OCI-LY3 (cell line): Measurements from ENCODE around the gene ERBB4.

Experiments used
- H2AFZ ChIP-seq: fragments of 200-600, 300-600 bp; shearing (Covaris generic); 2 replicates; pipeline ENCODE4 v1.6.0; 2014; ENCODE audit warnings: antibody characterized with exemption, low read depth, low read length
- H3K27ac ChIP-seq: fragments of 200-600, 300-600 bp; sonication (generic); 2 replicates; pipeline ENCODE4 v1.5.1; 2014; ENCODE audit warnings: mild to moderate bottlenecking, low read length, moderate library complexity, mixed read lengths
- H3K27me3 ChIP-seq: fragments of 200-600, 300-600 bp; sonication (generic); 2 replicates; pipeline ENCODE4 v1.6.1; 2014; ENCODE audit warnings: low read depth, low read length, mixed read lengths
- H3K36me3 ChIP-seq: fragments of 200-600, 300-600 bp; sonication (generic); replicated peaks from 2 replicates; pipeline ENCODE3; 2014; ENCODE audit warnings: low read depth, low read length, mixed read lengths
- H3K4me1 ChIP-seq: fragments of 300-600, 200-600 bp; sonication (generic); 2 replicates; pipeline ENCODE4 v1.6.1; 2014; ENCODE audit warnings: low read length, mixed read lengths
- H3K4me2 ChIP-seq: fragments of 200-600, 300-600 bp; sonication (generic); 2 replicates; pipeline ENCODE4 v1.6.1; 2014; ENCODE audit warnings: low read length, mixed read lengths
- H3K4me3 ChIP-seq: fragments of 300-600, 200-600 bp; sonication (generic); 2 replicates; pipeline ENCODE4 v1.5.1; 2014; ENCODE audit warnings: antibody characterized with exemption, mild to moderate bottlenecking, low read length, moderate library complexity
- H3K79me2 ChIP-seq: fragments of 300-600, 200-600 bp; shearing (Covaris generic); 2 replicates; pipeline ENCODE4 v1.6.1; 2014; ENCODE audit warnings: mild to moderate bottlenecking, low read length, mixed read lengths
- H3K9ac ChIP-seq: fragments of 300-600, 200-600 bp; shearing (Covaris generic); 2 replicates; pipeline ENCODE4 v1.6.0; 2014; ENCODE audit warnings: mild to moderate bottlenecking, low read length, moderate library complexity
- H3K9me3 ChIP-seq: fragments of 200-600, 300-600 bp; shearing (Covaris generic); 2 replicates; pipeline ENCODE4 v1.6.1; 2014; ENCODE audit warnings: low read length, mixed read lengths; ENCODE audit not compliant: insufficient read depth
- H4K20me1 ChIP-seq: fragments of 200-600, 300-600 bp; sonication (generic); 2 replicates; pipeline ENCODE4 v1.6.1; 2016; ENCODE audit warnings: low read length, mixed read lengths; ENCODE audit not compliant: insufficient read depth
- EZH2phosphoT487 ChIP-seq: fragments of 200-600 bp; shearing (Covaris generic); IDR thresholded peaks from 2 replicates; pipeline ENCODE4 v1.6.1; 2018; ENCODE audit warnings: antibody characterized with exemption, mixed run types, low read depth
- TF ChIP-seq, protein P1 (sequence below): fragments of 200-600, 300-600 bp; sonication (generic); IDR thresholded peaks from 2 replicates; pipeline ENCODE4 v1.5.1; 2014; ENCODE audit warnings: antibody characterized with exemption, low read length, low read depth

ERBB4 gene

DNA sequence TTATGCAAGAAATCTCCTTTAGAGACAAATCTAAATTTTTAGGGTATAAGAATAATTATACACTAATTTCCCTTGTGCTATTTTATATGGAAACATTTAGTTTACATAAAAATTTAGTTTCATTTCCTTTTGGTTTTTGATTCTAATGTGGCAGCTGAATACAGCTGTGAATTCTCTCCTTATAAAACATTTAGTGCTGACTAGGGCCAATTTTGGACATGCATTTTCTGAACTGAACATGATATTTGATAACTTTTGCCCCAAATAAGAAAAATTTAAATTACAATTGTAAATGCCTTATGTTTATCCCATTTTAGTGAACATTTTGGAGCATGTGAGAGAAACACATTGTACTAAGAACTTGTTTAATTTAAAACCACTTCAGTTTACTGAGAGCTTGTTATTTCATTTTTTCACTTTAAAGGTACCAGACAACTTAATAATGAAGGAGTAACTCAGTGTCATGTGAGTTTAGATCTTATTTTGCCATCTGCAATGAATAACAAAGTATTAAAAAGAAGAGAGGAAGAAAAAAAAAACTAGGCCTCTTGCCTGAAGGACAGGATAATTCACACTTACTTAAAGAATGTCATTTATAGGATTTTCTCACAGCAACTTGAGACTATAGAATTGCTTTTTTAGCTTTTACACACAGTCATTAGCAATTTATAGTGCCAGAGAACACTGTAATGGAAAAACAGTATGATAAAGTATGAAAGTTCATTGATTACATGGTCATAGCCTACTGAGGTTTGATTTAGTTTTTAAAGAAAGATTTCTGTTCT lies 209.7 kb downstream of the ERBB4 start:
- H4K20me1 ChIP-seq = no peaks in the 10 kb centered on the region
- no peak overlapping the region for H3K4me3 ChIP-seq
- H3K9ac ChIP-seq = no peak overlapping the region
- no peaks in the 10 kb centered on the region for H3K9me3 ChIP-seq
- no peak overlapping the region for H3K27ac ChIP-seq
- H3K36me3 ChIP-seq = no peaks in the 10 kb centered on the region
- no peaks in the 10 kb centered on the region for H3K4me1 ChIP-seq
- TF ChIP-seq, protein P1, sequence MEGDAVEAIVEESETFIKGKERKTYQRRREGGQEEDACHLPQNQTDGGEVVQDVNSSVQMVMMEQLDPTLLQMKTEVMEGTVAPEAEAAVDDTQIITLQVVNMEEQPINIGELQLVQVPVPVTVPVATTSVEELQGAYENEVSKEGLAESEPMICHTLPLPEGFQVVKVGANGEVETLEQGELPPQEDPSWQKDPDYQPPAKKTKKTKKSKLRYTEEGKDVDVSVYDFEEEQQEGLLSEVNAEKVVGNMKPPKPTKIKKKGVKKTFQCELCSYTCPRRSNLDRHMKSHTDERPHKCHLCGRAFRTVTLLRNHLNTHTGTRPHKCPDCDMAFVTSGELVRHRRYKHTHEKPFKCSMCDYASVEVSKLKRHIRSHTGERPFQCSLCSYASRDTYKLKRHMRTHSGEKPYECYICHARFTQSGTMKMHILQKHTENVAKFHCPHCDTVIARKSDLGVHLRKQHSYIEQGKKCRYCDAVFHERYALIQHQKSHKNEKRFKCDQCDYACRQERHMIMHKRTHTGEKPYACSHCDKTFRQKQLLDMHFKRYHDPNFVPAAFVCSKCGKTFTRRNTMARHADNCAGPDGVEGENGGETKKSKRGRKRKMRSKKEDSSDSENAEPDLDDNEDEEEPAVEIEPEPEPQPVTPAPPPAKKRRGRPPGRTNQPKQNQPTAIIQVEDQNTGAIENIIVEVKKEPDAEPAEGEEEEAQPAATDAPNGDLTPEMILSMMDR = no peak
- no peak for TF ChIP-seq EZH2phosphoT487
- no peak overlapping the region for H3K4me2 ChIP-seq
- no peak overlapping the region for H2AFZ ChIP-seq
- H3K27me3 ChIP-seq = no peaks in the 10 kb centered on the region
- no peaks in the 10 kb centered on the region for H3K79me2 ChIP-seq

DNA sequence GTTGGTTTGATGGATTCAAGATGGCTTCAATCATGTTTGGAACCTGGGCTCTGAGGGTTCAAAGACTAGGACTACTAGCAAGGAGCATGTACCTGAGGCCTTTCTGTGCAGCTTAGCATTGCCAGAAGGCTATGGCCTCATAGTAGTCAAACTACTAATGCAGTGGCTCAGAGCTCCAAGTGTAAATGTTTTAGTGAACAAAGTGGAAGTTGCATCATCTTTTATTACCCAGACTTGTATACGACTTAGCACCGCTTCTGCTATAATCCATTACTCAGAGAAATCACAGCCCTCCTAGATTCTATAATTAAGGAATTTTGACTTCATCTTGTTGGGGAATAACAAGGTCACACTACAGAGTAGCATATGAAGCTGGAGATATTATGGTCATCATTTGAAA lies 210.5 kb downstream of the ERBB4 start:
- Histone ChIP-seq H3K4me1 (no peaks in the 10 kb centered on the region), H4K20me1 (no peaks in the 10 kb centered on the region), H3K9me3 (no peaks in the 10 kb centered on the region), H3K4me3 (no peak overlapping the region), H3K36me3 (no peaks in the 10 kb centered on the region), H3K27me3 (no peaks in the 10 kb centered on the region), H3K9ac (no peak overlapping the region), H2AFZ (no peak overlapping the region), H3K79me2 (no peaks in the 10 kb centered on the region), H3K4me2 (no peak overlapping the region), H3K27ac (no peak overlapping the region)
- TF ChIP-seq, protein P1 = no peak
- TF ChIP-seq EZH2phosphoT487 = no peak

DNA sequence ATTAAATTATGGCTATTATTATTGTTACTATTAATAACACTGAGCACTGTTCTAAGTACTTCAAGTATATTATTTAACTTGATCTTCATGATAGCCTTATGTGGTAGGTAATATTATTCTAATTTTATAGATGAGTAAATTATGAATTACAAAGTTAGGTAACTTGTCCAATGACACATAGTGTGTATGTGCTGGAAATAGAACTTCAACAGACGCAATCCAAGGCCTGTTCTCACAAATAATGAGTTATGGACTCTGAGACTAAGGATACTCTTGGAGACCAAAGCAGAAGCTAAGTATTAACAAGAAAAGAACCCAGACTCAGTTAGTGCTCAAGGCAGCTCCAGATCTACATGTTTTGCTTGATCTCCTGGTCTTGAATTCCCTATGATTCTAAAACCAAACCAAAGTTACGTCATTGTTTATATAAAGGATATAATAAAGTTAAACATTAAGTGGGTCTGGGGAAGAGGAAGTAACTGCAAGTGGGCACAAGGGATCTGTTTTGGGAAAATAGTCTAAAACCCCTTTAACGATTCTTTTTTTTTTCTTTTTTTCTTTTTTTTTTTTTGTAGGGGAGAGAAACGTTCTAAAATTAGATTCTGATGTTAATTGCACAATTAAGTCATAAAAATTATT lies 211.3 kb downstream of the ERBB4 start:
- no peak overlapping the region for H3K4me3 ChIP-seq
- no peak overlapping the region for H3K9ac ChIP-seq
- no peaks in the 10 kb centered on the region for H3K79me2 ChIP-seq
- H3K9me3 ChIP-seq = no peaks in the 10 kb centered on the region
- H3K4me1 ChIP-seq = no peaks in the 10 kb centered on the region
- H3K27ac ChIP-seq = no peak overlapping the region
- H2AFZ ChIP-seq = no peak overlapping the region
- no peaks in the 10 kb centered on the region for H4K20me1 ChIP-seq
- H3K4me2 ChIP-seq = no peak overlapping the region
- TF ChIP-seq, protein P1 = no peak
- TF ChIP-seq EZH2phosphoT487 = no peak
- no peaks in the 10 kb centered on the region for H3K36me3 ChIP-seq
- no peaks in the 10 kb centered on the region for H3K27me3 ChIP-seq

DNA sequence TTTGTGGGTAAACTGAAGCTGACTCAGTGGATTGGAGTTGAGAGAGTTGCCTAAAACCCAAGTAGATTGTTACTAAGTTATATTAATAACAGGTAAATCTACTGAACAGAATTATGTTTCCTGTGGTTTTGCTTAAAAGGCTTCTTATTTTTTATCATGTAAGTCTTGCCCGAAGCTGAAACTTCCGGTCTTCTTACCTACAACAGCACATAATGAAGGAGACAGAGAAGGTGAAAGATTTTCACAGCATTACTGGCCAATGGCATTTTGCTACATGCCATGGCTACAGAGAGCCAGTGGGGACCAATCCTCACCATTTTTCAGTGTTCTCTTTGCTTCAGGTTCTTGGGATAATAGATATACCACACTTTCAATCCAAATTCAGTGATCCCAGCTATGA lies 220.0 kb downstream of the ERBB4 start:
- no peak overlapping the region for H3K27ac ChIP-seq
- no peaks in the 10 kb centered on the region for H3K9me3 ChIP-seq
- H3K36me3 ChIP-seq = no peaks in the 10 kb centered on the region
- no peak overlapping the region for H3K4me2 ChIP-seq
- no peak overlapping the region for H3K9ac ChIP-seq
- no peaks in the 10 kb centered on the region for H3K79me2 ChIP-seq
- H3K4me3 ChIP-seq = no peak overlapping the region
- TF ChIP-seq, protein P1 = no peak
- no peak for TF ChIP-seq EZH2phosphoT487
- no peaks in the 10 kb centered on the region for H3K4me1 ChIP-seq
- peak overlapping the region; percentile 45; the same call in 1 of the 2 replicates for H2AFZ ChIP-seq
- no peaks in the 10 kb centered on the region for H4K20me1 ChIP-seq
- no peaks in the 10 kb centered on the region for H3K27me3 ChIP-seq
